GM12891 (cell line): ENCODE measurements around the gene ATG4C.

Experiments
- POLR2A ChIP-seq: IDR thresholded peaks from 2 replicates; pipeline ENCODE4 v1.6.1; 2011; ENCODE audit warnings: low read depth, low read length, control low read depth
- POLR2AphosphoS5 ChIP-seq: IDR thresholded peaks from 2 replicates; pipeline ENCODE4 v1.6.1; 2011; ENCODE audit warnings: low read depth, low read length, control low read depth
- SPI1 ChIP-seq: IDR thresholded peaks from 2 replicates; pipeline ENCODE4 v1.6.1; 2011; ENCODE audit warnings: low read depth, low read length, control low read depth
- TAF1 ChIP-seq: IDR thresholded peaks from 2 replicates; pipeline ENCODE4 v1.6.1; 2011; ENCODE audit warnings: low read depth, low read length, control low read depth

DNA sequence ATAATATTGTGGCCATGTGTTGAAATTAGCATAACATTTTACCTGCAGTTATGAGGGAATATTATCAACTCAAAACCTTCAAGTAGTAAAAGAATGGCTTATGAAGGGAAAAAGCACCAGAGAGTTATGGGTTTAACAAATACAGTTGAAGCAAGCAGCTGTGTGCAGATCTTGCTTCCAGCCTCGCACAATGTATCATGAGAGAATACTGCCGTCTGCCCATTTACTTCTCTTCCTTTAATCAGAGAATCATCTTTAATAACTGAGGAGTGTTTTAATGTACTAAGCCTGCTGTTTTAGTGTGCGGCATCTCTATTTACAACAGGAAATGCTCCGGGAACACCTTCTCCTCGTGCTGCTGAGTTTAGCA lies 120.9 kb downstream of the ATG4C start:
- TF ChIP-seq POLR2AphosphoS5 = no peak
- no peak for TF ChIP-seq POLR2A
- TF ChIP-seq SPI1 = no peak
- no peak for TF ChIP-seq TAF1
